ENCODE results near the gene TSG101.

- TF ChIP-seq CTCF (IDR thresholded peaks at IDR 0.05) (no peak), POLR2A (IDR thresholded peaks at IDR 0.05) (no peak)
Observed at GRCh38 chr11:18490319-18490718, 36.4 kb downstream of the TSG101 start.

Measured in uterus (tissue), 2 donors.